ENCODE data around the gene ZFP62.
"Not testable (repeated sequence)": the region's sequence is repeated elsewhere in the genome, so short reads cannot be mapped to it uniquely, and the experiment has no call there.

Gene ZFP62

GRCh38 chr5:180885845-180886529 is 24.9 kb upstream of the ZFP62 start:
- not testable (repeated sequence) for H3K9ac ChIP-seq (ENCODE audit: low read length); H3K27ac ChIP-seq (ENCODE audit: low read depth, low read length); H3K4me3 ChIP-seq (ENCODE audit: low read length)

GRCh38 chr5:180875860-180876426 is 14.9 kb upstream of the ZFP62 start:
- H3K27me3 ChIP-seq (ENCODE audit: control insufficient read depth, insufficient read depth, low read length): no peaks in the 10 kb centered on the region
- H3K27ac ChIP-seq (ENCODE audit: low read depth, low read length): no peak overlapping the region
- H3K4me1 ChIP-seq (ENCODE audit: control insufficient read depth, insufficient read depth, low read length): no peaks in the 10 kb centered on the region
- no peak overlapping the region for H3K4me3 ChIP-seq (ENCODE audit: low read length)
- H3K36me3 ChIP-seq (ENCODE audit: control insufficient read depth, insufficient read depth, low read length): no peaks in the 10 kb centered on the region
- H3K9ac ChIP-seq (ENCODE audit: low read length): no peak overlapping the region

More at GRCh38 chr5:180885845-180886529, 24.9 kb upstream of the ZFP62 start:
- not testable (repeated sequence) for H3K36me3 ChIP-seq (ENCODE audit: control insufficient read depth, insufficient read depth, low read length); H3K4me1 ChIP-seq (ENCODE audit: control insufficient read depth, insufficient read depth, low read length); H3K27me3 ChIP-seq (ENCODE audit: control insufficient read depth, insufficient read depth, low read length)

- no peaks in the 10 kb centered on the region for H3K27me3 ChIP-seq (ENCODE audit: control insufficient read depth, insufficient read depth, low read length)
- H3K4me1 ChIP-seq (ENCODE audit: control insufficient read depth, insufficient read depth, low read length): no peaks in the 10 kb centered on the region
- no peak overlapping the region for H3K4me3 ChIP-seq (ENCODE audit: low read length)
- H3K36me3 ChIP-seq (ENCODE audit: control insufficient read depth, insufficient read depth, low read length): no peaks in the 10 kb centered on the region
- H3K27ac ChIP-seq (ENCODE audit: low read depth, low read length): no peak overlapping the region
- H3K9ac ChIP-seq (ENCODE audit: low read length): no peak overlapping the region
Observed at GRCh38 chr5:180874804-180875582, 13.9 kb upstream of the ZFP62 start.

- H3K27me3 ChIP-seq (ENCODE audit: control insufficient read depth, insufficient read depth, low read length): no peaks in the 10 kb centered on the region
- H3K9ac ChIP-seq (ENCODE audit: low read length): no peak overlapping the region
- no peaks in the 10 kb centered on the region for H3K36me3 ChIP-seq (ENCODE audit: control insufficient read depth, insufficient read depth, low read length)
- H3K27ac ChIP-seq (ENCODE audit: low read depth, low read length): no peak overlapping the region
- H3K4me1 ChIP-seq (ENCODE audit: control insufficient read depth, insufficient read depth, low read length): no peaks in the 10 kb centered on the region
- H3K4me3 ChIP-seq (ENCODE audit: low read length): no peak overlapping the region
Observed at GRCh38 chr5:180873615-180874520, 12.8 kb upstream of the ZFP62 start.

GRCh38 chr5:180872419-180872818 is 11.3 kb upstream of the ZFP62 start:
- Histone ChIP-seq H3K4me3 (ENCODE audit: low read length) (no peak overlapping the region), H3K4me1 (ENCODE audit: control insufficient read depth, insufficient read depth, low read length) (no peaks in the 10 kb centered on the region), H3K36me3 (ENCODE audit: control insufficient read depth, insufficient read depth, low read length) (no peaks in the 10 kb centered on the region), H3K9ac (ENCODE audit: low read length) (no peak overlapping the region), H3K27me3 (ENCODE audit: control insufficient read depth, insufficient read depth, low read length) (no peaks in the 10 kb centered on the region), H3K27ac (ENCODE audit: low read depth, low read length) (no peak overlapping the region)

- Histone ChIP-seq H3K9ac (ENCODE audit: low read length) (no peak overlapping the region), H3K4me1 (ENCODE audit: control insufficient read depth, insufficient read depth, low read length) (no peaks in the 10 kb centered on the region), H3K36me3 (ENCODE audit: control insufficient read depth, insufficient read depth, low read length) (no peaks in the 10 kb centered on the region), H3K27ac (ENCODE audit: low read depth, low read length) (no peak overlapping the region), H3K27me3 (ENCODE audit: control insufficient read depth, insufficient read depth, low read length) (no peaks in the 10 kb centered on the region), H3K4me3 (ENCODE audit: low read length) (no peak overlapping the region)
Observed at GRCh38 chr5:180870276-180871068, 9.4 kb upstream of the ZFP62 start.

GRCh38 chr5:180869587-180869986 is 8.5 kb upstream of the ZFP62 start:
- Histone ChIP-seq H3K4me1 (ENCODE audit: control insufficient read depth, insufficient read depth, low read length) (no peaks in the 10 kb centered on the region), H3K36me3 (ENCODE audit: control insufficient read depth, insufficient read depth, low read length) (no peaks in the 10 kb centered on the region), H3K4me3 (ENCODE audit: low read length) (no peak overlapping the region), H3K27me3 (ENCODE audit: control insufficient read depth, insufficient read depth, low read length) (no peaks in the 10 kb centered on the region), H3K9ac (ENCODE audit: low read length) (no peak overlapping the region), H3K27ac (ENCODE audit: low read depth, low read length) (no peak overlapping the region)

- no peak overlapping the region for H3K4me3 ChIP-seq (ENCODE audit: low read length)
- no peaks in the 10 kb centered on the region for H3K27me3 ChIP-seq (ENCODE audit: control insufficient read depth, insufficient read depth, low read length)
- no peak overlapping the region for H3K27ac ChIP-seq (ENCODE audit: low read depth, low read length)
- no peaks in the 10 kb centered on the region for H3K36me3 ChIP-seq (ENCODE audit: control insufficient read depth, insufficient read depth, low read length)
- H3K4me1 ChIP-seq (ENCODE audit: control insufficient read depth, insufficient read depth, low read length): no peaks in the 10 kb centered on the region
- no peak overlapping the region for H3K9ac ChIP-seq (ENCODE audit: low read length)
Observed at GRCh38 chr5:180868960-180869359, 7.9 kb upstream of the ZFP62 start.

- peak overlapping the region; percentile 2 for H3K4me3 ChIP-seq (ENCODE audit: low read length)
- no peak overlapping the region for H3K27ac ChIP-seq (ENCODE audit: low read depth, low read length)
- H3K27me3 ChIP-seq (ENCODE audit: control insufficient read depth, insufficient read depth, low read length): no peaks in the 10 kb centered on the region
- H3K4me1 ChIP-seq (ENCODE audit: control insufficient read depth, insufficient read depth, low read length): no peaks in the 10 kb centered on the region
- H3K36me3 ChIP-seq (ENCODE audit: control insufficient read depth, insufficient read depth, low read length): no peaks in the 10 kb centered on the region
- no peak overlapping the region for H3K9ac ChIP-seq (ENCODE audit: low read length)
Observed at GRCh38 chr5:180866985-180867384, 5.9 kb upstream of the ZFP62 start.

- Histone ChIP-seq H3K27me3 (ENCODE audit: control insufficient read depth, insufficient read depth, low read length) (no peaks in the 10 kb centered on the region), H3K9ac (ENCODE audit: low read length) (no peak overlapping the region), H3K4me3 (ENCODE audit: low read length) (no peak overlapping the region), H3K27ac (ENCODE audit: low read depth, low read length) (no peak overlapping the region), H3K36me3 (ENCODE audit: control insufficient read depth, insufficient read depth, low read length) (no peaks in the 10 kb centered on the region), H3K4me1 (ENCODE audit: control insufficient read depth, insufficient read depth, low read length) (no peaks in the 10 kb centered on the region)
Observed at GRCh38 chr5:180865981-180866695, 5.1 kb upstream of the ZFP62 start.

GRCh38 chr5:180862645-180863044 is 1.6 kb upstream of the ZFP62 start:
- H3K9ac ChIP-seq (ENCODE audit: low read length): no peak overlapping the region
- no peak overlapping the region for H3K27ac ChIP-seq (ENCODE audit: low read depth, low read length)
- no peaks in the 10 kb centered on the region for H3K27me3 ChIP-seq (ENCODE audit: control insufficient read depth, insufficient read depth, low read length)
- H3K36me3 ChIP-seq (ENCODE audit: control insufficient read depth, insufficient read depth, low read length): no peaks in the 10 kb centered on the region
- no peak overlapping the region for H3K4me3 ChIP-seq (ENCODE audit: low read length)
- peaks cover 3% of the 10 kb centered on the region for H3K4me1 ChIP-seq (ENCODE audit: control insufficient read depth, insufficient read depth, low read length)

Measured in rectal smooth muscle tissue (tissue), 1 donor.